MM.1S (cell line): ENCODE results near the gene STRADA.

Source experiments
- DNase-seq: peaks from one replicate; pipeline ENCODE4 v3.0.0-alpha.2; 2015
- H2AFZ ChIP-seq: fragments of 300-600 bp; sonication (generic); 2 replicates; pipeline ENCODE4 v1.6.0; 2016; ENCODE audit warnings: antibody characterized with exemption, low read length
- H3F3A ChIP-seq: fragments of 300-600 bp; sonication (generic); 2 replicates; pipeline ENCODE4 v1.6.1; 2016; ENCODE audit warnings: mild to moderate bottlenecking, antibody characterized with exemption, low read length, moderate library complexity, mixed read lengths; ENCODE audit not compliant: insufficient read depth
- H3K27ac ChIP-seq: fragments of 300-600 bp; sonication (generic); 2 replicates; pipeline ENCODE4 v1.5.1; 2016; ENCODE audit warnings: mild to moderate bottlenecking, low read length
- H3K27me3 ChIP-seq: fragments of 300-600 bp; sonication (generic); replicated peaks from 2 replicates; pipeline ENCODE4 v1.6.0; 2016; ENCODE audit warnings: low read length; ENCODE audit not compliant: insufficient read depth
- H3K36me3 ChIP-seq: fragments of 300-600 bp; sonication (generic); replicated peaks from 2 replicates; pipeline ENCODE4 v1.6.1; 2016; ENCODE audit warnings: mild to moderate bottlenecking, low read length, mixed read lengths; ENCODE audit not compliant: insufficient read depth
- H3K4me1 ChIP-seq: fragments of 300-600 bp; sonication (generic); 2 replicates; pipeline ENCODE4 v1.6.1; 2016; ENCODE audit warnings: low read length, mixed read lengths
- H3K4me2 ChIP-seq: fragments of 300-600 bp; sonication (generic); 2 replicates; pipeline ENCODE4 v1.6.0; 2016; ENCODE audit warnings: low read depth, low read length
- H3K4me3 ChIP-seq: fragments of 300-600 bp; sonication (generic); 2 replicates; pipeline ENCODE4 v1.5.1; 2016; ENCODE audit warnings: low read length, mixed read lengths
- H3K79me2 ChIP-seq: fragments of 300-600 bp; sonication (generic); 2 replicates; pipeline ENCODE4 v1.6.1; 2016; ENCODE audit warnings: mixed run types, low read length, mixed read lengths
- H3K9ac ChIP-seq: fragments of 300-600 bp; sonication (generic); 2 replicates; pipeline ENCODE4 v1.6.1; 2016; ENCODE audit warnings: low read length, mixed read lengths
- H3K9me2 ChIP-seq: fragments of 300-600 bp; sonication (generic); replicated peaks from 2 replicates; pipeline ENCODE4 v1.6.1; 2016; ENCODE audit warnings: mild to moderate bottlenecking, low read length, mixed read lengths; ENCODE audit not compliant: insufficient read depth
- H3K9me3 ChIP-seq: fragments of 300-600 bp; sonication (generic); replicated peaks from 2 replicates; pipeline ENCODE4 v1.6.1; 2016; ENCODE audit warnings: mild to moderate bottlenecking, low read length, mixed read lengths; ENCODE audit not compliant: insufficient read depth
- H4K20me1 ChIP-seq: fragments of 300-600 bp; sonication (generic); 2 replicates; pipeline ENCODE4 v1.6.1; 2016; ENCODE audit warnings: mild to moderate bottlenecking, low read length, moderate library complexity, mixed read lengths; ENCODE audit not compliant: insufficient read depth
- EZH2 ChIP-seq: fragments of 300-600 bp; sonication (generic); optimal IDR thresholded peaks from 2 replicates; pipeline ENCODE3; 2017; ENCODE audit warnings: low read depth, mild to moderate bottlenecking, antibody characterized with exemption, low read length, mixed read lengths
- EZH2phosphoT487 ChIP-seq: fragments of 300-600 bp; sonication (generic); IDR thresholded peaks from 2 replicates; pipeline ENCODE4 v1.6.1; 2018; ENCODE audit warnings: antibody characterized with exemption, low read length
- TF ChIP-seq, protein P1 (sequence below): fragments of 300-600 bp; sonication (generic); IDR thresholded peaks from 2 replicates; pipeline ENCODE4 v1.5.1; 2016; ENCODE audit warnings: antibody characterized with exemption, low read length, mixed read lengths

The STRADA gene

DNA sequence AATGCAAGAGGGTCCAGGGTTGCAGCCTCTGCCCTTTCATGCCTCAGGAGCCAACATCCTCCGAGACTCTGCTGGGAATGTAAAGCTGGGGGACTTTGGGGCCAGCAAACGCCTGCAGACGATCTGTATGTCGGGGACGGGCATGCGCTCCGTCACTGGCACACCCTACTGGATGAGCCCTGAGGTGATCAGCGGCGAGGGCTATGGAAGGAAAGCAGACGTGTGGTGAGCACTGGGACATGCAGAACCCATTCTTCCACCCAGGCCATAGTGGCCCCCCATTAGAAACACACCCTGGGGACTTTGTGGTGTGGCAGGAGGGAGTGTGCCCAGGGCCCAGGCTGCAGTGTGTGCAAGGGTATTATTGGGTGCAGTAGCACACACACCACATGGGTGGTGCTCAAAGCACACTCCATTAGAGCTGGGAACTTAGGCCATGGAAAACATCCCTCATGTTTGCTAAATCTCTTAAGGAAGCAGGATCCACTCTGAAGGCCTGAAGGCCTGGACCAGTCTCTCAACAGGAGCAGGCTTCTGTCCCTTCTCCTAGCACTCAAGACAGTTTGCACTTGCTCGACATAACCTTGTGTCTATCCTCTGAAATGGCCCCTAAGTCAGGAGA, 49.3 kb downstream of the STRADA start:
- H3K36me3 ChIP-seq = no peaks in the 10 kb centered on the region
- H4K20me1 ChIP-seq = no peaks in the 10 kb centered on the region
- no peaks in the 10 kb centered on the region for H3K27me3 ChIP-seq
- no peaks in the 10 kb centered on the region for H3K9me2 ChIP-seq
- TF ChIP-seq, protein P1, sequence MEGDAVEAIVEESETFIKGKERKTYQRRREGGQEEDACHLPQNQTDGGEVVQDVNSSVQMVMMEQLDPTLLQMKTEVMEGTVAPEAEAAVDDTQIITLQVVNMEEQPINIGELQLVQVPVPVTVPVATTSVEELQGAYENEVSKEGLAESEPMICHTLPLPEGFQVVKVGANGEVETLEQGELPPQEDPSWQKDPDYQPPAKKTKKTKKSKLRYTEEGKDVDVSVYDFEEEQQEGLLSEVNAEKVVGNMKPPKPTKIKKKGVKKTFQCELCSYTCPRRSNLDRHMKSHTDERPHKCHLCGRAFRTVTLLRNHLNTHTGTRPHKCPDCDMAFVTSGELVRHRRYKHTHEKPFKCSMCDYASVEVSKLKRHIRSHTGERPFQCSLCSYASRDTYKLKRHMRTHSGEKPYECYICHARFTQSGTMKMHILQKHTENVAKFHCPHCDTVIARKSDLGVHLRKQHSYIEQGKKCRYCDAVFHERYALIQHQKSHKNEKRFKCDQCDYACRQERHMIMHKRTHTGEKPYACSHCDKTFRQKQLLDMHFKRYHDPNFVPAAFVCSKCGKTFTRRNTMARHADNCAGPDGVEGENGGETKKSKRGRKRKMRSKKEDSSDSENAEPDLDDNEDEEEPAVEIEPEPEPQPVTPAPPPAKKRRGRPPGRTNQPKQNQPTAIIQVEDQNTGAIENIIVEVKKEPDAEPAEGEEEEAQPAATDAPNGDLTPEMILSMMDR = no peak
- TF ChIP-seq EZH2 = no peak
- TF ChIP-seq EZH2phosphoT487 = no peak
- H3K27ac ChIP-seq = no peak overlapping the region
- no peaks in the 10 kb centered on the region for H3K9me3 ChIP-seq
- DNase-seq = no peak
- H3K4me1 ChIP-seq = no peaks in the 10 kb centered on the region
- no peak overlapping the region for H3K9ac ChIP-seq
- H3K79me2 ChIP-seq = no peaks in the 10 kb centered on the region
- no peak overlapping the region for H3K4me3 ChIP-seq
- H2AFZ ChIP-seq = no peak overlapping the region
- no peaks in the 10 kb centered on the region for H3F3A ChIP-seq
- H3K4me2 ChIP-seq = no peak overlapping the region

DNA sequence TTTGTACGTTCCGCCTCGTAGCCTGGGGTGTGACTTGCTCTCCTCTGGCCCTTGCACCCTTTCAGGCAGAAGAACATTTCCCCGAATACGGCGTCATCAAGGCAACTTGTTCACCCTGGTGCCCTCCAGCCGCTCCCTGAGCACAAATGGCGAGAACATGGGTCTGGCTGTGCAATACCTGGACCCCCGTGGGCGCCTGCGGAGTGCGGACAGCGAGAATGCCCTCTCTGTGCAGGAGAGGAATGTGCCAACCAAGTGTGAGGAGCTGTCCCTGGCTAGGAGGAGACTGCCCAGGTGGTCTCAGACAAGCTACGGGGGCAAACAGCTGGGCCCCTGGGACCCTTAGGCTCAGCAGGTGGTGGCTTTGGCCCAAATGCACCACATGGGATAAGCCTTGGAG, 52.1 kb downstream of the STRADA start:
- Histone ChIP-seq H3K27me3 (no peaks in the 10 kb centered on the region), H3K9me2 (no peaks in the 10 kb centered on the region), H3F3A (no peaks in the 10 kb centered on the region), H3K9ac (no peak overlapping the region), H3K4me2 (no peak overlapping the region), H4K20me1 (no peaks in the 10 kb centered on the region), H3K9me3 (no peaks in the 10 kb centered on the region), H2AFZ (no peak overlapping the region), H3K4me3 (no peak overlapping the region), H3K27ac (no peak overlapping the region), H3K79me2 (no peaks in the 10 kb centered on the region), H3K4me1 (no peaks in the 10 kb centered on the region), H3K36me3 (no peaks in the 10 kb centered on the region)
- no peak for DNase-seq
- TF ChIP-seq, protein P1 = no peak
- TF ChIP-seq EZH2phosphoT487 = no peak
- no peak for TF ChIP-seq EZH2

DNA sequence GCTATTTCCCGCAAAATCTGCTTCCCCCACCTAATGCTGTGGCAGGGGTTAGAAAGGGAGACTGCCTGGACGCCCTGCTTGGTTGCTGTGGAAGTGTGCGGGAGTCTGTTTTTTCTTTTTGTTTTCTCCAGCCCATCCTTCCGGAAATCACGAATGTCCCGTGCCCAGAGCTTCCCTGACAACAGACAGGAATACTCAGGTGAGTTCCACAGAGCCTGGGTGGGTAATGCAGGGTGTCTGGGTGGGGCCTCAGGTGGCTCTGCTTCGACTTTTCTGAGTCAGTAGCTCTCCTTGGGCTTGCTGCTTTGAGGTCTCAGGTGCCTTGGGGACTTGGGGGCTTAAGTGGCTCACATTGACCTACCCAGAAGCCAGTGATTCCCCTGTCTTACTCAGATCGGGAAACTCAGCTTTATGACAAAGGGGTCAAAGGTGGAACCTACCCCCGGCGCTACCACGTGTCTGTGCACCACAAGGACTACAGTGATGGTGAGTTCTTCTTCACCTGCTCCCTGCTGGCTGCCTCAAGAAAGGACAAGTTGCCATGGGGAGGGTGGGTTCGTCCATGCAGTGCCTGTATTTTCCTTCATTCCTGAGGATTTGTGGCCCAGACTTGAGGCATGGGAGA, 53.1 kb downstream of the STRADA start:
- Histone ChIP-seq H3K27me3 (no peaks in the 10 kb centered on the region), H3K79me2 (no peaks in the 10 kb centered on the region), H3K9me2 (no peaks in the 10 kb centered on the region), H3K9ac (no peak overlapping the region), H3K27ac (no peak overlapping the region), H3F3A (no peaks in the 10 kb centered on the region), H3K4me3 (no peak overlapping the region), H4K20me1 (no peaks in the 10 kb centered on the region), H2AFZ (no peak overlapping the region), H3K36me3 (no peaks in the 10 kb centered on the region), H3K9me3 (no peaks in the 10 kb centered on the region), H3K4me2 (no peak overlapping the region), H3K4me1 (no peaks in the 10 kb centered on the region)
- DNase-seq = no peak
- TF ChIP-seq, protein P1 = no peak
- no peak for TF ChIP-seq EZH2
- TF ChIP-seq EZH2phosphoT487 = no peak
